NOMO-1 treated with DMSO at 0.1 percent for 48 hours (cell line): ENCODE data around the gene POMGNT1.

ENCODE experiments used
- DNase-seq: peaks from one replicate; lab custom pipeline; 2025; ENCODE audit not compliant: unreplicated experiment; lab: John Stamatoyannopoulos, UW

Gene POMGNT1

GRCh38 chr1:46211051-46211450 is 12.8 kb upstream of the POMGNT1 start:
- DNase-seq, result no peak

GRCh38 chr1:46210561-46210960 is 12.3 kb upstream of the POMGNT1 start:
- no peak for DNase-seq

- DNase-seq, result no peak
These were observed 8.2 kb upstream of the POMGNT1 start for GRCh38 chr1:46206399-46206798.

- DNase-seq, result no peak
These were observed 7.6 kb upstream of the POMGNT1 start for GRCh38 chr1:46205791-46206190.

- DNase-seq, result no peak
These were observed 6.9 kb upstream of the POMGNT1 start for GRCh38 chr1:46205141-46205540.

- DNase-seq, result no peak
These were observed 6.1 kb upstream of the POMGNT1 start for GRCh38 chr1:46204406-46204742.

- no peak for DNase-seq
These were observed 5.6 kb upstream of the POMGNT1 start for GRCh38 chr1:46203738-46204405.

GRCh38 chr1:46199233-46199749 is 1.1 kb upstream of the POMGNT1 start:
- DNase-seq, result no peak

GRCh38 chr1:46197560-46197963 is 672 bp downstream of the POMGNT1 start:
- no peak for DNase-seq

- DNase-seq, result no peak
These were observed 1.6 kb downstream of the POMGNT1 start for GRCh38 chr1:46196609-46197008.

- DNase-seq, result peak; percentile 16
These were observed 3.5 kb downstream of the POMGNT1 start for GRCh38 chr1:46194641-46195193.

- DNase-seq, result no peak
These were observed 4.2 kb downstream of the POMGNT1 start for GRCh38 chr1:46193984-46194570.

GRCh38 chr1:46193285-46193684 is 4.9 kb downstream of the POMGNT1 start:
- no peak for DNase-seq

- DNase-seq, result no peak
These were observed 6.1 kb downstream of the POMGNT1 start for GRCh38 chr1:46192171-46192570.

- DNase-seq, result no peak
These were observed 7.1 kb downstream of the POMGNT1 start for GRCh38 chr1:46191033-46191701.

GRCh38 chr1:46190539-46190938 is 7.7 kb downstream of the POMGNT1 start:
- no peak for DNase-seq

GRCh38 chr1:46188295-46189030 is 9.8 kb downstream of the POMGNT1 start:
- no peak for DNase-seq

- no peak for DNase-seq
These were observed 10.9 kb downstream of the POMGNT1 start for GRCh38 chr1:46187106-46187869.

- no peak for DNase-seq
These were observed 12.2 kb downstream of the POMGNT1 start for GRCh38 chr1:46186076-46186475.

GRCh38 chr1:46184920-46185658 is 13.1 kb downstream of the POMGNT1 start:
- no peak for DNase-seq
